ENCODE data around the gene TMEM163. TPM values are rescaled to one million over a fixed set of nuclear protein-coding genes. Genes with fewer than 3 reads are reported as not detected.

Gene TMEM163
- total and polyA plus RNA-seq, 2 of the 13 experiments (the other 11 are each of a cell fraction or from before 2014, with no cell fraction given): 0.05 TPM; not detected in 1

DNA sequence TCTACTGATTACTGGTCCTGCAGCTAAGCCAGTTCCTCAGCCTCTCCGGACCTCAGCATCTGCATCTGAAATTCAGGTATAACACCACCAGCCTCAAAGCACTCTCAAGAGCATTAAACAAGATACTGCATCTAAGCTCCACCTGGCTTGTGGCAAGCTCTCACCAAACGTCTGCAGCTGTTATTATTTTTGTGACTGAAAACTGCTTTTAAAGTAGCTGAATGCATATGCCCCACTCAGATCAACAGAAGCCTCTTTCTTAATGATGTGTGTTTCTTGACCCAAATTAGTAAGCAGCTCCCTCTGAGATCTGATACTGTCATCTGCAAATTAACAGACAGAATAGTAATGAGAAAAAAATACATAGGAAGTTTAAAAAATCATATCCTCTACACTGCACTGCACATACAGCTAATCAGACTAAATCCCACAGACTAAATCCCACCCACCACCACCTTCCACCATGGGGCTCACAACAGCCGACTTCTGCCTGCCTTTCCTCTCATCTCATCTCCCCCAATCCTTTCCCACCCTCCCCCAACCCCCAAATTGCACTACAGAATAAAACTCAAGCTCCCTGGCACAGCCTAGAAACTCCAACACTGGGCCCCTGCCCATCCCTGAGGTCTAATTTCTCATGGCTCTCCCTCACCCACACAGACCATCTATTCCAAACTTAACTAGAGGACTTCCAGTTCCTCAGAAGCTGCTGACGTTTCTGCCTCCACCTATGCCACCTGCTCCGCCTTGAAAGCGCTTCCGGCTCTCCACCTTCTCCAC, 52.9 kb downstream of the TMEM163 start:
- Histone ChIP-seq H3K27ac (ENCODE audit: extremely low read length, insufficient read depth, low read length) (no peak overlapping the region), H3K4me2 (ENCODE audit: low read depth, low read length) (no peak overlapping the region), H3K9me3 (ENCODE audit: low read length) (no peaks in the 10 kb centered on the region), H3K9ac (ENCODE audit: insufficient read depth, low read depth, low read length) (no peak overlapping the region), H3K36me3 (replicated peaks in 1 of 2; ENCODE audit: control insufficient read depth in 1 of 2, insufficient read depth in 2 of 2, low read length in 2 of 2) (no peaks in the 10 kb centered on the region), H2AFZ (ENCODE audit: low read length) (no peak overlapping the region), H3K4me1 (ENCODE audit: insufficient read depth, low read length) (no peaks in the 10 kb centered on the region), H3K79me2 (ENCODE audit: insufficient read depth, low read length) (no peaks in the 10 kb centered on the region), H3K4me3 (replicated peaks in 1 of 3; ENCODE audit: insufficient read depth in 1 of 3, low read depth in 2 of 3, low read length in 3 of 3) (no peak overlapping the region), H4K20me1 (ENCODE audit: insufficient read depth, low read length) (no peaks in the 10 kb centered on the region), H3K27me3 (ENCODE audit: control insufficient read depth in 1 of 2, insufficient read depth in 2 of 2, low read length in 2 of 2) (peaks cover 0 to 18% of the 10 kb centered on the region in 2 experiments; a peak in 2 of 5 replicates)
- POLR2A ChIA-PET: no interaction called here
- intact Hi-C loops (cut with micrococcal nuclease; ENCODE audit: unreplicated experiment) (no loop called here), in situ Hi-C loops (cut with HindIII; ENCODE audit: extremely low pct_ligation_motif_present, low pct_unique_long_range_greater_than_20kb) (no loop called here)
- ATAC-seq (no peak), DNase-seq (ENCODE audit: low spot score) (no peak), FAIRE-seq (no peak)
- 44% methylated on average over 7 of the region's 7 CpGs for WGBS (ENCODE audit: low lambda C conversion rate)
- TF ChIP-seq HCFC1 (IDR thresholded peaks at IDR 0.05; ENCODE audit: low read depth, low read length) (no peak), ZFP62 (CRISPR knock-in tag; IDR thresholded peaks at IDR 0.05) (no peak)
- BruUV-seq (replicated peaks): no TSS peak
- CTCF ChIA-PET (ENCODE audit: low intra/inter-chr PET ratio, low total read pairs): no interaction called here

DNA sequence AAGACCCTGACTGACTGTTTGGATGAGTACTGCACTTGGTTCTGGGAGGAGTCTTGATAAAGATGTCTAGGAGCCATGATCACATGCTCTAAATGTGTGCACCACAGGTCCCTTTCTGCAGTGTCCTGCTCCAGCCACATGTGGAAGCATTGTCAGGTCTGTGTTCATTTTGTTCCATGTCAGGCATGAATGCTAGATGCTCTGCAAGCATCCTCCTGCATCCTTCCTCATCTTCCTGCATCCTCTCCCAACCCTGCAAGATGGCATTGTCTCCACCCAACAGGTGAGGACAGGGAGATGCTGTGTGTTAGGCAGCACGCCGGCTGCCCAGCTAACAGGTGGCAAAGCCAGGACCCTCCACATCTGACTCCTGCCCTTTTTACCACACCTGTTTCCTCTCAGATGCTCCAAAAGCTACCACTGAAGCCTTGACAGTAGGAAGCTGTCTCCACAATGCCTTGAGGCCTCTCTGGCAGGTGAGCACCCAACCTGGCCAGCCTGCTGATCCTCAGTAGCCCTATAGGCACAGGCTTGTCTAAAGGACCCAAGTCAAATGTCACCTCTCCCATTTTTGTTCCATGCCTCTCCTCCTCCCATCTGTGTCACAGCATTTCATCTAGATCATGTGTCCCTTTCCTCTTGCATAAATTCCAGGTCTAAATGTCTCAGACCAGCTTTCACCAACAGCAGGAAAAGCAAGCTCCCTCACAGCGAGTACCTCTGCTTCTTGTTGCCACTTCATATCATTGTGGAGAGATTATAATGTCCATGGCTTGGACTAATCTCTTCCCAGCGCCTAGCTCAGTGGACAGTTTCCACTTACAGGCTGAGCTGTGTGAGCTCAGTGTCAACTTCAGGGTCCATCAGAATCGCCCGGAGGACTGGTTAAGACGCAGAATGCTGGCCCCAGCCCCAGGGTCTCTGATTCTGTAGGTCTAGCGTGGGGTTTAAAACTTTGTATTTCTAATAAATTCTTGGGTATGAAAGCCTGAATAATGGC, 55.0 kb downstream of the TMEM163 start:
- Histone ChIP-seq H4K20me1 (ENCODE audit: insufficient read depth, low read length) (no peaks in the 10 kb centered on the region), H3K27me3 (ENCODE audit: control insufficient read depth in 1 of 2, insufficient read depth in 2 of 2, low read length in 2 of 2) (peaks cover 0 to 11% of the 10 kb centered on the region in 2 experiments; a peak in 3 of 5 replicates), H3K36me3 (replicated peaks in 1 of 2; ENCODE audit: control insufficient read depth in 1 of 2, insufficient read depth in 2 of 2, low read length in 2 of 2) (no peaks in the 10 kb centered on the region), H3K79me2 (ENCODE audit: insufficient read depth, low read length) (no peaks in the 10 kb centered on the region), H2AFZ (ENCODE audit: low read length) (no peak overlapping the region), H3K4me2 (ENCODE audit: low read depth, low read length) (no peak overlapping the region), H3K4me3 (replicated peaks in 1 of 3; ENCODE audit: insufficient read depth in 1 of 3, low read depth in 2 of 3, low read length in 3 of 3) (no peak overlapping the region), H3K9me3 (ENCODE audit: low read length) (no peaks in the 10 kb centered on the region), H3K9ac (ENCODE audit: insufficient read depth, low read depth, low read length) (no peak overlapping the region), H3K27ac (ENCODE audit: extremely low read length, insufficient read depth, low read length) (no peak overlapping the region), H3K4me1 (ENCODE audit: insufficient read depth, low read length) (no peaks in the 10 kb centered on the region)
- DNase-seq (ENCODE audit: low spot score) (no peak), ATAC-seq (no peak), FAIRE-seq (no peak)
- BruUV-seq (replicated peaks): no TSS peak
- CTCF ChIA-PET (ENCODE audit: low intra/inter-chr PET ratio, low total read pairs): no interaction called here
- in situ Hi-C loops (cut with HindIII; ENCODE audit: extremely low pct_ligation_motif_present, low pct_unique_long_range_greater_than_20kb) (no loop called here), intact Hi-C loops (cut with micrococcal nuclease; ENCODE audit: unreplicated experiment) (no loop called here)
- POLR2A ChIA-PET: no interaction called here
- TF ChIP-seq, protein P1, sequence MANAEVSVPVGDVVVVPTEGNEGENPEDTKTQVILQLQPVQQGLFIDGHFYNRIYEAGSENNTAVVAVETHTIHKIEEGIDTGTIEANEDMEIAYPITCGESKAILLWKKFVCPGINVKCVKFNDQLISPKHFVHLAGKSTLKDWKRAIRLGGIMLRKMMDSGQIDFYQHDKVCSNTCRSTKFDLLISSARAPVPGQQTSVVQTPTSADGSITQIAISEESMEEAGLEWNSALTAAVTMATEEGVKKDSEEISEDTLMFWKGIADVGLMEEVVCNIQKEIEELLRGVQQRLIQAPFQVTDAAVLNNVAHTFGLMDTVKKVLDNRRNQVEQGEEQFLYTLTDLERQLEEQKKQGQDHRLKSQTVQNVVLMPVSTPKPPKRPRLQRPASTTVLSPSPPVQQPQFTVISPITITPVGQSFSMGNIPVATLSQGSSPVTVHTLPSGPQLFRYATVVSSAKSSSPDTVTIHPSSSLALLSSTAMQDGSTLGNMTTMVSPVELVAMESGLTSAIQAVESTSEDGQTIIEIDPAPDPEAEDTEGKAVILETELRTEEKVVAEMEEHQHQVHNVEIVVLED (CRISPR knock-in tag; IDR thresholded peaks at IDR 0.05; ENCODE audit: borderline replicate concordance): no peak
- TF ChIP-seq ZNF546 (CRISPR knock-in tag; conservative IDR thresholded peaks at IDR 0.05): no peak
- TF ChIP-seq GZF1 (CRISPR knock-in tag; IDR thresholded peaks at IDR 0.05): no peak
- TF ChIP-seq ZNF235 (CRISPR knock-in tag; IDR thresholded peaks at IDR 0.05; ENCODE audit: borderline replicate concordance): no peak
- TF ChIP-seq HMG20A (CRISPR knock-in tag; IDR thresholded peaks at IDR 0.05; ENCODE audit: borderline replicate concordance): no peak
- no peak for TF ChIP-seq ZNF317 (CRISPR knock-in tag; IDR thresholded peaks at IDR 0.05)
- no peak for TF ChIP-seq RFXANK (CRISPR knock-in tag; IDR thresholded peaks at IDR 0.05)
- WGBS (ENCODE audit: low lambda C conversion rate): 19% methylated on average over 8 of the region's 8 CpGs

Measured in HepG2 (cell line).